Measurements from ENCODE around the gene NAV2.
"Not testable (repeated sequence)": the region's sequence is repeated elsewhere in the genome, so short reads cannot be mapped to it uniquely, and the experiment has no call there.

NAV2 gene

DNA sequence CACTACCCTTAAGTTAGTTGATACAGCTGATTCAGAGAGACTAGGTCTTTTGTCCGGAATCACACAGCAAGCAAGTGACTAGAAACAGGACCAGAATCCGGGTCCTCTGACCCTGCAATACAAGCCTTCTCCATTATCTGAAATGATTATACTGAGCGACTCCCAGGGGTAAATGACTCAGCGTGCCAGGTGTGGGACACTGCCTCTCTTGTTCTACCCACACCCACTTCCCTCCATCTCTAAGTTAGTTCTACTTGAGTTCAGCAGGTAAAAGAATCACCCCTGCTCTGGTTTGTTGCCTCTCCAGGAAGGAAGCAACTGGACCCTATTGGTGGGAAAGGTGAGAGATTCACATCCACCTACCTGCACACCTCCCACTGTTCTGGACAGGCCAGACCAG is 290.7 kb downstream of the NAV2 start:
- DNase-seq (ENCODE audit: low spot score): no peak

DNA sequence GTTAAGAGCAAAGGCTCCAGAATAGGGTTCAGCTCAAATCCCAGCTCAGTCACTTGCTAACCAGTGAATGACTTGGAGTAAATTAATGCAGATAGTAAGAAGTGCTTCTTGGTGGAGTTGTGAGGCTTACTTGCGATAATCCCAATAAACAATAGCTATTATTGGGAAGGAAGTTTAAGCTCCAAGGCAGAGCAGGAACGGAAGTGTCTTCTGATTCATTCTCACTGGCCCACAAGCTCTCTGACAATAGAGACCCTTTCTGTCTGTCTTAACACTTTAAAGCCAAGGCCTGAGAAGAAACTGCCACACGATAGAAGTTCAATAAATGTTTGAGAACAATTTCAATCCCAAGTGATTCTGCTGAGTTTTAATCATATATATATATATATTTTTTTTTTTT is 292.2 kb downstream of the NAV2 start:
- no peak for DNase-seq (ENCODE audit: low spot score)

DNA sequence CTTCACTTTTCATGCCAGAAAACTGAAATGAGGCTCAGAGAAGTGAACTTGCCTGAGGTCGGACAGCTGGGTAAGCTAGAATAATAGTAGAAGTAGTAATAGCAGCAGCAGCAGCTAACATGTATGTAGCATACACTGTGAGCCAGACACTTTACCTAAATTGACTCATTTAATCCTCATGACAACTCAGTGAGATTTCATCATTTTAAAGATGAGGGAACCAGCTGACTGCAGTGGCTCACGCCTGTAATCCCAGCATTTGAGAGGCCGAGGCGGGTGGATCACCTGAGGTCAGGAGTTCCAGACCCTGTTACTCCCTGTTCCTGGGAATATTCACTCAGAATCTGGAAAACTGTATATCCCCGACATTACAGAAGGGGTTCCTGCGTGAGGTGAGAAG is 293.1 kb downstream of the NAV2 start:
- no peak for DNase-seq (ENCODE audit: low spot score)

DNA sequence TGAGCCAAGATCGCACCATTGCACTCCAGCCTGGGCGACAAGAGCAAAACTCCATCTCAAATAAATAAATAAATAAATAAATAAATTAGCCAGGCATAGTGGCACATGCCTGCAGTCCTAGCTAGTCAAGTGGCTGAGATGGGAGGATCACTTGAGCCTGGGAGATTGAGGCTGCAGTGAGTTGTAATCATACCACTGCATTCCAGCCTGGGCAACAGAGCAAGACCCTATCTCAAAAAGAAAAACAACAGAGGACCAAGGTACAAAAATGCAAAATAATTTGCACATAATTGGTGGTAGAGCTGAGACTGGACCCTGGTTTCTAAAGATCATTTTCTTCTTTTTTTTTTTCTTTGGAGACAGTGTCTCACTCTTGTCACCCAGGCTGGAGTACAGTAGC is 294.0 kb downstream of the NAV2 start:
- not testable (repeated sequence) for DNase-seq (ENCODE audit: low spot score)

DNA sequence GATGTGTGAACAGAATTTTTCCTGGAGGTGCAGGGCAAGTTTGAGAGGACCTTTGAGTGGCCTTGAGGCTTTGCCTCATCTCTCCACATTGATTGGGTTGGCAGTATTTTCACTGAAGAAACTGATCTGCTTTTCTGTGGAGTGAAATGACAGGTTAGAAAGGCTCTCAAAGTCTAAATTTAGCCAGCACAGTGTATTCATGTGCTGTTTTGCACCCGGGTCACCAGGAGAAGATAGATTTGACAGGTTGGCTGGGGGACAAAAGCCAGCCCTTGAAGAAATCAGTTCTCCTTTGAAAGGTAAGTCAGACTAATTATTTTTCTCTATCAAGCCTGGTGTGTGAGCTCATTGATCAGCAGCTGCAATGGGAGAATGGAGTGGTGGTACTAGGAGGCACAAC is 294.7 kb downstream of the NAV2 start:
- no peak for DNase-seq (ENCODE audit: low spot score)

DNA sequence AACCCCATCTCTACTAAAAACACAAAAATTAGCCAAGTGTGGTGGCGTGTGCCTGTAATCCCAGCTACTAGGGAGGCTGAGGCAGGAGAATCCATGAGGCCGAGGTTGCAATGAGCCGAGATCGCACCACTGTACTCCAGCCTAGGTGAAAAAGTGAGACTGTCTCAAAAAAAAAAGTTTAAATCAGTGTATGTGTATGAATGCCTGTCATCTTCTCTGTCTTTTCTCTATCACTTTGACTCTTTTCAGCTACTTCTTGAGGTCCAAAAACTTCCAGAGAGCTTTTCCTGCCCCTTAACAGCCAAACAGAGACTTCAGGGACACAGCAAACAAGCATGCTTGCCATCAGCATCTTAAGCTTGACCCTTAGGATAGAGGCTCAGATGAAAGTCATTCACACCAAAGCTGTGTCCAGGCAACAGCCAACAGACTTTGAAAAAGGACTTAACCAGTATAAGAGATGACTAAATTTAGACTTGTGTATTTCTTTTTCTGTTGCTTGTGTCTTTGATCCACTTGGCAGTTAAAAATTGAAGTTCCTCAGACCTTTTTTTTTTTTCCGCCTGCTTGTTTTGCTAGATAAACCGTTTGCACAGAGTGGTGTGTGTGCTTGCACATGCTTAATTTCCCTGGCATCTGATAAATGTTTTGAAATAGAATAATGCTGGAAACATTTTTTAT is 295.7 kb downstream of the NAV2 start:
- DNase-seq (ENCODE audit: low spot score): no peak

DNA sequence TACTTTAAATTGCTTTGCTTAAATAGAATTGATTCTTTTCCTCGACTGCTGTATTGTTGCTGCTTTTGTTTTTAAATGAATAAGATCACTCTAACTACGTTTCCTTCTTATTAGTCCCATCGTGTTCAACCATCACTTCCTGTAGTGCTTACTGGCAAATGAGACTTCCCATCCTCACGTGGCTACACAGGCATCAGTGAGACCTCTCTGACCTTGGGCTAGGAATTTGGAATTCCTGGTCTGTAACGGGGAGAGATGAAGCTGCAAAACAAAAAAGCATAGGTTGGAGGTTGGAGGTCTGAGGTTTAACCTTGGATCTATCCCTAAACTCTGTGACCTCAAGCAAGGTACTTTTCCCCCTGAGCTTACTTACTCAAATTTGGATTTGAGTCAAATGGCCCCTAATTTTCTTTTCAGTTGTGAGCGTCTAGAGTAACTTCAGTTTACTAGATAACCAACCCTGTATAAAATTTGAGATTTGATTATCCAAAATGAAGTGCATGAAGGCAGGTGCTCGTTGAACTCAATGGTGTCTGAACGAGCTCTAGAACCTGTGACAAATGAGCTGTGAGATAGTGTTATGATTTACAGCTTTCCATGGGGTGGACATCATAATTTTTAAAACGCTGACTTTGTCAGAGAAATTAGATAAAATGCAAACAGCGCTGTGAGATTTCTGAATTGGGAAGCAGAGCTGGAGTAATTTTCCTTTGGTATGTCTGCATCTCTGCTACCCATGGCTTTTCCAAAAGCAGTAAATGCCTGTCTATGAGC is 296.4 kb downstream of the NAV2 start:
- no peak for DNase-seq (ENCODE audit: low spot score)

DNA sequence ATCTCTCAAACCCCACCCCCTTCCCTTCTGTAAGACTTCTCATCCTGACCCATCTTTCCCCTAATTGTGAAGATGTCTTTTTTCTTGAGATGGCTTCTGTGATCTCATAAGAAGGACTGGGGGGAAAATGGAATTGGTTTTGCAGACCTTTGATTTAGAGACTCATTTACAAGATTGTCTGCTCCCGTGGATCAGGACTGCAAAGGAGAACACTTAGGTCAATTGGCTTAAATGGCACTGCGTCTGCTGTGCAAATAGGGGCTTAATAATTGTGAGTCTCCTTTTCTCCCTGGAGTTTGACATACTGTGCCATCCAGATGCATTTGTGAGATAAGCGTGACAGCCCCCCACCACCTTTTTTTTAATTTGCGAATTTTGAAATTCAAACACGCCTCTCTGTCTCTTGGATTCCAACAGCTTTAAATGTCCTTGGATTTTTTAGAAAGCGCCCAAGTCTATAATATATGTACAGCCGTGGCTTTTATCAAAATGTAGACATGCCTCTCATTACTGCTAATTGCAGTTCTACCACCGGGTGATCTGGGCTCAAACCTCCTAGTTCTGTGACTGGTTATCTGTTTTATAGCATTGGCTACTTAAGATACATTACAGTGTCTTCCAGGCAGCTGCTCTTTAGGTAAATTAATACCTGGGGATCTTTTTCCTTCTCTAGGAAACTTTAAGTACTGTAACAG is 297.7 kb downstream of the NAV2 start:
- no peak for DNase-seq (ENCODE audit: low spot score)

DNA sequence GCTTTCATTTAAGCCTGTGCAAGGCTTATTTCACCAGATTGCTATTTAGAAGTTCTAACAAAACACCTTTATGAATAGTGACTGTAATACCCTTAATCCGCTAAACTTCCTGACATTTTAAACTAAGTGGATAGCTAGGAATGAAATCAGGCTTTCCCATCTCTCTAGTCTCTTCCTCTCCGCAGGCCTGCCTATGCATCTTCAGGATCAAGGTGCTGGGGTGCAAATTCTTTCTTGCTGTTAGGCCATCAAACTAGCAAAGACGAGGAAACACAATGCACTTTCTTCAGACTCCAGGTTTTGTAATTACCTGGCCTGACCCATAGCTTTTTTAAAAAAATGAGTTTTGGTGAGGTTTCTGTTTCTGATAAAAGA is 298.2 kb downstream of the NAV2 start:
- DNase-seq (ENCODE audit: low spot score): no peak

DNA sequence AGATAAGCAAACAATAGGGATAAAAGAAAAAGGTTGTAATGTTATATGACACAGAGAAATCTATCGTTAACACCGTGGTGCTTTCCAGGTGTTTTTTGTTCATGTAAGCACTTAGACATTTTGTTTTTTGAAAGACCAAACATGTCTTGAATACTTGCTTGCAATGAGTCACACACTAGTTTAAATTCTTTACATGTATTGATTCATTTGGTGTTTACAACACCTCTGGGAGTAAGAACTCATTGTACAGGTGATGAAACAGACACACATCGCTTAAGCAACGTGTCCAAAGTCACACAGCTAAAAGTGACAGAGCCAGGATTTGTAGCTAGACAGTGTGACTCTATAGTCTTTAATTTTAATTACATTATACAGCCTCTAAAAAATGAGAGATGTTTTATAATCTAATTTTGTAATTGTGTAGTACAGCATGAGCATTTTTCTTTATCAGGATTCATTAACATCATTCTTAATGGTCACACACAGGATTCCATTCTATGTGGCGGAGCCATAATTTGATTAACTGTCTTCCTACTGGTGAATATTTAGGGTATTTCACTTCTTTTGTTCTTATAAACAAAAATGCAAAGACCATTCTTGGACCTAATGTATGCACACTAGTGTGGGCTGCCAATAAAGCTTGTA is 298.8 kb downstream of the NAV2 start:
- DNase-seq (ENCODE audit: low spot score): no peak

DNA sequence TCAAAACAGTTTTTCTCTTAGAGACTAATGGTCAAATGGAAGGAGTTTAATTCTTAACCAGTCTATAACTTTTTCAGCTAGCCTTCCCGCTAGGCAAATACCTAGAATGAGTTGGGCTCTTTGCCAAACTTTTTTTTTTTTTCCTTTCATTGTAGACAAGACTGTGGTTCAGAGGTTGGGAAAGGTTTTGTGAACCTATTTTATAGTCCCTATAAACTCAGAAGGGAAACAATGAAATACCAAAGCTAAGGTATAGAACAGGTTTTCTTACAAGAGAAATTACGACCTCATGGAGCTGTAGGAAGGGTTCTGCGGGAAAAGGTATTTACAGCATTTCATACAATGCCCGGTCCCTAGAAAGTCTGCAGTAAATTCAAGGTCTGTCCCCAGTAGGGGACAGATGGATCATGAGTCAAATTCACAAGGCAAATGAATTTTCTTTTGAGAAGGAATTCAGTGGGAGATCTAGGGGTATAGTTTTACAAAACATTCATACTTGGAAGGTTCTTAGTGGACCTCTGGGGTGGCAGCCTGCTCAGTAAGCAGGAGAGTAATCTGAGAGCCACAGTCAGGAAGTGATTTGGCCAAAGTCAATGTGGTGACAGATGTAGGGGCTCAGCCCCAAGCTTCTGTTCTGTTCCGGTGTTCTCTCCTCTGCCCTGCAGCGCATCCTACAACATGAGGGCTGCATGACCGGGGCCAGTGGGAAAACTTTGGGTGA is 300.9 kb downstream of the NAV2 start:
- no peak for DNase-seq (ENCODE audit: low spot score)

DNA sequence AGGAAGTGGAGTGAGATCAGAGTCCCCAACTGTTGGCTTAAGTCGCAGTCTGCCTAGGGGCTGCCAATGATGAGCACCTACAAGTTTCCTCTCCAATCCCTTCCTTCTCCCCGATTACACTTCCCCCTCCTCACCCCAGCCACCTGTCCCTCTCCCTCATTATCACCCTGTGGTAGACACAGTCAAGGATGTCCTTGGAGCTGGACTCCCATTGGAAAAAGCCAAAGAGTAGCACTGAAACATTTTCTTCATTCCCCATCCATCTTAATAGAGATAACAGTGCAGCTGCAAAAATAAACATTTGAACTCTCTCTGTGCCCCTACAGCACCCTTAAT is 301.4 kb downstream of the NAV2 start:
- no peak for DNase-seq (ENCODE audit: low spot score)

DNA sequence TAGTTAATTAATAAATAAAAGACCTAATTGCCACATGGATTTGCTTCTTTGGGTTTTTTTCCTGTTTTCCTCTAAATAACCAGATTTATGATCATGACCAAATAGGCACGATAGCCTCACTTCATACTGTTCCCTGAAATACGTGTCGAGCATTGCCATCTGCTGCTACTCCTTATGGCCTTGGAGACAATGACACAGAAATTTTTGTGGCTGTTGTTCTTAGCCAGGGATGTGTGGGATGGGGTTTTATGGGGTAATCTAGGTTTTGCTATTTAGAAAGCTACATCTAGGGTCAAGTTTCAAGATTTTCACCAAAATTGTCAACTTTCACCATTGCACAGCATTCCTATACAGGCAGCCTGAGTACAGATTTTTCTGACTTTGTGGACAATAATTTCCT is 302.5 kb downstream of the NAV2 start:
- no peak for DNase-seq (ENCODE audit: low spot score)

DNA sequence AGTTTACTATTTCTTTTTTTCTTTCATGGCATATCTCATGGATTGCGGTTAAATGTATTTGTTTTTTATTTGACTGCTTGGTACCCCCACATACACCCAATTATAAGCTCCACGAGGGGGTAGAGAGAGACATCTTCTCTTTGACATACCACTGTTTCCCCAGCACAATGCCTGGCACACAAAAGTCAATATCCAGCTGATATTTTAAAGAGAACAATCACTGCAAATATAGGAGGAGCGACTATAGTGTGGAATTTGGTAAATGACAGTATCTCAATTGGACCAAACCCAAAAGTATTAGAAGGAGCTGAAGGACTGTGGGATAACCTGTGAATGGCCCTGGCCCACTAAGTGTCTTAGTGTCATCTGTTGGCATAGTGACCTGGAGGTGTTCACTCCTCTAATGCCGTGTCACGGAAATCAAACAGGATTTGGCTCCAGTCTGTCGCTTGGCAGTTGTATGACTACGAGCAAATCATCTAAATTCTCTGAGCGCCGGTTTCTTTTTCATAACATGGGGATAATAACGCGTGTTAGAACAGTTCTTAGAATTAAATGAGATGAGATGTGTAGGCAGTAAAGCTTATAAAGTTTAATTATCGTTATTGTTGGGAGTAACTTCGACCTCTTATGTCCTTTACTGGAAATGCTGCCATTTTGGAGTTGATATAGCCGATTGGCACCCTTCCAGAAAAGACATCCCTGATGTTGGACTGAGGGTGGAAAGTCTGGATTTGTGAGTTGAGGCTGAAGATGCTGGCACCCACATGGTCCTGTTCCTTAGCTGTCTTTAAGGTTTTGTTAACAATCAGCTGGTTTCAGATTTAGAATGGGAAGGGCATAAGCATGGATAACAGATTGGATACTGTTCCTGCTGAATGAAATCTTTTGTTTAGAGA is 303.1 kb downstream of the NAV2 start:
- peak; percentile 8 for DNase-seq (ENCODE audit: low spot score)

DNA sequence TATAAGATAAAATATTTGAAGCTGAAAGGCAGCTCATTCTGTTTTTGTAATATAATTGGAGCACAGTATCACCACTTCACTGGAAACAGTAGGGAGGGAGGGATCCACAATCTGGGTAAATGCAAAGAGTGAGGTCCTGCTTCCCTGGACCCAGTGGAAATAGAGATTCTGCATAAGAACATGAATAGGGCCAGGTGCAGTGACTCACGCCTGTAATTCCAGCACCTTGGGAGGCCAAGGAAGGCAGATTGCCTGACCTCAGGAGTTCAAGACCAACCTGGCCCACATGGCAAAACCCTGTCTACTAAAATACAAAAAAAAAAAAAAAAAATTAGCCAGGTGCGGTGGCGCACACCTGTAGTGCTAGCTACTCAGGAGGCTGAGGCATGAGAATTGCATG is 303.9 kb downstream of the NAV2 start:
- no peak for DNase-seq (ENCODE audit: low spot score)

DNA sequence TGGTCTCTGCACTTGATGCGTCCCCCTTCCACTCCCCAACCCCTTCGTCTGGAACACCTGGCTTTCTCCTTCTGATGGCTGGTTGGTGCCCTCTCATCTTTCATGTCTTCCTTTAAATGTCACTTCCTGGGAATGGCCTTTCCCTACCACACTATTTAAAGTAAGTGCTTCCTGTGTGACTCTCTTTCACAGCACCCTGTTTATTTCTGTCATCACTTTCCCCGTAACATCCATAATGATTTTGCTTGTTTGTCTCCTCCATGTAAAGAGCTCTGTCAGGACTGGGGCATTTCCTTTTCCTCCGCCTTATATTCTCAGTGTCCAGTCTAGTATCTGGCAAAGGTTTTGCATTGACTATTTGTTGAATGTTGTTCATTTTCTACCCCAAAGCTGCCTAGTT is 304.7 kb downstream of the NAV2 start:
- no peak for DNase-seq (ENCODE audit: low spot score)

DNA sequence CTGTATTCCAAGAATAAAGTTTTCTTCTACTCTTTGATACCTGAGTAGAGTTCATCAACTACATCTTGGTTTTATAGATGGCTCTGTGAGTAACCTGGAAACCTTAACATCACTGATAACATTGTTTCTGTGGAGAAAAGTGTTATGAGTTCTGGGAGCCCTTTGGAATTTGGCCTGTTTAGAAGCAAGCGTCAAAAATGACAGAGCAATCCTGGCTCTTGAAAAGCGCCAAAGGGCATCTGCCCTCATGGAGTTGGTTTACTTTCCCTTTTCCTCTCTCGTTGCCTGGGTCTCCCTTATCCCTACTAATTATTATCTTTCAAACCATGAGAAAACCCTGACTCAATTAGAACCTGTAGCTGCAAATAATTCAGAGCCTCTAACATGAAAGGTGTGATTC is 307.6 kb downstream of the NAV2 start:
- DNase-seq (ENCODE audit: low spot score): no peak

DNA sequence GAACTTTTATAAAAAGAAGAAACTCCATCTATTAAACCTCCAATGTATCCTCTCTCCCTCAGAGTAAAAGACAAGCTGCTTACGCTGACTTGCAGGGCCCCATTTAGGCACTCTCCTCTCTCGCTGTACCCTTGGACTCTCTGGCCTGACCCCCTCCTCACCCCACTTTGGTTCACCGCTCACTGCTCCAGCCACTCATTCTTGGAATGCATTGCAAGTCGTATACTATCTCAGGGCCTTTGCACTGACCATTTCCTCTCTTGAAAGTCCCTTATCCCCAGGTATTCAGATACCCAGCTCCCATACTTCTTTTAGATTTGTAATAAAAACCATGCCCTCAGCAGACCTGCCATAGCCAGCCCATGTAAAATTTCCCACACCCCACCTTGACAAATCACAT is 308.1 kb downstream of the NAV2 start:
- DNase-seq (ENCODE audit: low spot score): no peak

DNA sequence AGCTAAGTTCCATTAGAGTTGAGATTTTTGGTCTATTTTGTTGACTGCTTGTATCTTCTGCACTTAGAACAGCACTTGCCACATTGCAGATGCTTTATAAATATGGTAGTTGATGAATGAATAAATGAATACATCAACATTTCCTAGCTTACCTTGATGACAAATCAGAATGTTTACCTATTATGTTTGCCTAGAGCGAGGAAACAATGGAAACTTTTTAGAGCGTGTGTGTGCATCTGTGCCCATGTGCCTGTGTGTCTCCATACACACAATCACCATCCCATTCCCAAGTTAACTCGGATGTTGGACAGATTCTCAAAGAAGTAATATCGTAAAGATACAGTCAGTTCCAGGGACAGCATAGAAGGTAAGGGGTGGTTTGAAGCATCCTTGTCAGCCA is 308.6 kb downstream of the NAV2 start:
- DNase-seq (ENCODE audit: low spot score): no peak

DNA sequence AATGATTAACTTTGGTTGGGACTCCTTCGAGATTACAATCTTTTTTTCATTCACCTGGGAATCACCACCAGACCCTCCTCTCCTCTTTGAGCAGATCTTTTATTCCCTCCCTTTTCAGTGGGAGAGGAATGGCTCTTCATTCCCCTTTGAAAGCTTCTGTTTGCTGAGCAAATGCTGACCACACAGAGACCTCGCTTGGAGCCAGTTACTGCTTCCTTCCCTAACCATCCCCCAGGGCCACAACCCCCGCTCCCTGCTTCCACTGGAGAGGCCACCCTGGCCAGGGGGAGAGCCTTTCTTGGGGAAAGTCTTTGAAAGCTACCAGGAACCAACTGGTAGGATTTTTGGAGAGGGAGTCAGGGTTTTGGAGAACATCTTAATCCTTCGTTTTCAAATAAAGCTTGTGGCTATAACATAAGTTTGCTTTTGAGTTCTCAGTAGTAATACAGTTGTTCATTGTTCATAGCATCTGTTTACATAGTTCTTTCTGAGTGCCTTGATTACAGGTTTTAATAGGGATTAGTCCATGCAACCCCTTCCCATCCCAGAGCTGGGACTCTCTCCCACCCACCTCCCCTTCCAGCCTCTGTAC is 309.2 kb downstream of the NAV2 start:
- DNase-seq (ENCODE audit: low spot score): no peak

Data from RKO (cell line).